ENCODE results near the gene HSF5. TPM values are rescaled to one million over a fixed set of nuclear protein-coding genes. Genes with fewer than 3 reads are reported as not detected.

Gene HSF5
- total and polyA plus RNA-seq, 2 of the 13 experiments (the other 11 are each of a cell fraction or from before 2014, with no cell fraction given), result not detected

- TF ChIP-seq, protein P1, sequence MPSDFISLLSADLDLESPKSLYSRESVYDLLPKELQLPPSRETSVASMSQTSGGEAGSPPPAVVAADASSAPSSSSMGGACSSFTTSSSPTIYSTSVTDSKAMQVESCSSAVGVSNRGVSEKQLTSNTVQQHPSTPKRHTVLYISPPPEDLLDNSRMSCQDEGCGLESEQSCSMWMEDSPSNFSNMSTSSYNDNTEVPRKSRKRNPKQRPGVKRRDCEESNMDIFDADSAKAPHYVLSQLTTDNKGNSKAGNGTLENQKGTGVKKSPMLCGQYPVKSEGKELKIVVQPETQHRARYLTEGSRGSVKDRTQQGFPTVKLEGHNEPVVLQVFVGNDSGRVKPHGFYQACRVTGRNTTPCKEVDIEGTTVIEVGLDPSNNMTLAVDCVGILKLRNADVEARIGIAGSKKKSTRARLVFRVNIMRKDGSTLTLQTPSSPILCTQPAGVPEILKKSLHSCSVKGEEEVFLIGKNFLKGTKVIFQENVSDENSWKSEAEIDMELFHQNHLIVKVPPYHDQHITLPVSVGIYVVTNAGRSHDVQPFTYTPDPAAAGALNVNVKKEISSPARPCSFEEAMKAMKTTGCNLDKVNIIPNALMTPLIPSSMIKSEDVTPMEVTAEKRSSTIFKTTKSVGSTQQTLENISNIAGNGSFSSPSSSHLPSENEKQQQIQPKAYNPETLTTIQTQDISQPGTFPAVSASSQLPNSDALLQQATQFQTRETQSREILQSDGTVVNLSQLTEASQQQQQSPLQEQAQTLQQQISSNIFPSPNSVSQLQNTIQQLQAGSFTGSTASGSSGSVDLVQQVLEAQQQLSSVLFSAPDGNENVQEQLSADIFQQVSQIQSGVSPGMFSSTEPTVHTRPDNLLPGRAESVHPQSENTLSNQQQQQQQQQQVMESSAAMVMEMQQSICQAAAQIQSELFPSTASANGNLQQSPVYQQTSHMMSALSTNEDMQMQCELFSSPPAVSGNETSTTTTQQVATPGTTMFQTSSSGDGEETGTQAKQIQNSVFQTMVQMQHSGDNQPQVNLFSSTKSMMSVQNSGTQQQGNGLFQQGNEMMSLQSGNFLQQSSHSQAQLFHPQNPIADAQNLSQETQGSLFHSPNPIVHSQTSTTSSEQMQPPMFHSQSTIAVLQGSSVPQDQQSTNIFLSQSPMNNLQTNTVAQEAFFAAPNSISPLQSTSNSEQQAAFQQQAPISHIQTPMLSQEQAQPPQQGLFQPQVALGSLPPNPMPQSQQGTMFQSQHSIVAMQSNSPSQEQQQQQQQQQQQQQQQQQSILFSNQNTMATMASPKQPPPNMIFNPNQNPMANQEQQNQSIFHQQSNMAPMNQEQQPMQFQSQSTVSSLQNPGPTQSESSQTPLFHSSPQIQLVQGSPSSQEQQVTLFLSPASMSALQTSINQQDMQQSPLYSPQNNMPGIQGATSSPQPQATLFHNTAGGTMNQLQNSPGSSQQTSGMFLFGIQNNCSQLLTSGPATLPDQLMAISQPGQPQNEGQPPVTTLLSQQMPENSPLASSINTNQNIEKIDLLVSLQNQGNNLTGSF (CRISPR knock-in tag; IDR thresholded peaks at IDR 0.05), result no peak
- 0 out of 2 replicates have a peak, but pooled peaks have one; percentile 54 for TF ChIP-seq ERF (CRISPR knock-in tag; IDR thresholded peaks at IDR 0.05)
- peak; percentile 74 for TF ChIP-seq PHF5A (CRISPR knock-in tag; IDR thresholded peaks at IDR 0.05; ENCODE audit: low read depth, unreplicated experiment)
- no peak for TF ChIP-seq XBP1 (CRISPR knock-in tag; IDR thresholded peaks at IDR 0.05)
- TF ChIP-seq SP4 (CRISPR knock-in tag; IDR thresholded peaks at IDR 0.05), result 0 out of 2 replicates have a peak, but pooled peaks have one; percentile 30
- TF ChIP-seq, protein P2, sequence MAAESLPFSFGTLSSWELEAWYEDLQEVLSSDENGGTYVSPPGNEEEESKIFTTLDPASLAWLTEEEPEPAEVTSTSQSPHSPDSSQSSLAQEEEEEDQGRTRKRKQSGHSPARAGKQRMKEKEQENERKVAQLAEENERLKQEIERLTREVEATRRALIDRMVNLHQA (CRISPR knock-in tag; IDR thresholded peaks at IDR 0.05), result no peak
- TF ChIP-seq, protein P3, sequence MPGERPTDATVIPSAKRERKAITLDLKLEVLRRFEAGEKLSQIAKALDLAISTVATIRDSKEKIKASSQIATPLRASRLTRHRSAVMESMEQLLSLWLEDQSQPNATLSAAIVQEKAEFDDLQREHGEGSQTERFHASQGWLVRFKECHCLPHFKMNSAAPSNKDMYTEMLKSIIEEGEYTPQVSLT (CRISPR knock-in tag; IDR thresholded peaks at IDR 0.05; ENCODE audit: borderline replicate concordance, low read depth), result no peak
- peak; percentile 17 for TF ChIP-seq TEAD3 (CRISPR knock-in tag; optimal IDR thresholded peaks at IDR 0.05; ENCODE audit: borderline replicate concordance)
- TF ChIP-seq, protein P4, sequence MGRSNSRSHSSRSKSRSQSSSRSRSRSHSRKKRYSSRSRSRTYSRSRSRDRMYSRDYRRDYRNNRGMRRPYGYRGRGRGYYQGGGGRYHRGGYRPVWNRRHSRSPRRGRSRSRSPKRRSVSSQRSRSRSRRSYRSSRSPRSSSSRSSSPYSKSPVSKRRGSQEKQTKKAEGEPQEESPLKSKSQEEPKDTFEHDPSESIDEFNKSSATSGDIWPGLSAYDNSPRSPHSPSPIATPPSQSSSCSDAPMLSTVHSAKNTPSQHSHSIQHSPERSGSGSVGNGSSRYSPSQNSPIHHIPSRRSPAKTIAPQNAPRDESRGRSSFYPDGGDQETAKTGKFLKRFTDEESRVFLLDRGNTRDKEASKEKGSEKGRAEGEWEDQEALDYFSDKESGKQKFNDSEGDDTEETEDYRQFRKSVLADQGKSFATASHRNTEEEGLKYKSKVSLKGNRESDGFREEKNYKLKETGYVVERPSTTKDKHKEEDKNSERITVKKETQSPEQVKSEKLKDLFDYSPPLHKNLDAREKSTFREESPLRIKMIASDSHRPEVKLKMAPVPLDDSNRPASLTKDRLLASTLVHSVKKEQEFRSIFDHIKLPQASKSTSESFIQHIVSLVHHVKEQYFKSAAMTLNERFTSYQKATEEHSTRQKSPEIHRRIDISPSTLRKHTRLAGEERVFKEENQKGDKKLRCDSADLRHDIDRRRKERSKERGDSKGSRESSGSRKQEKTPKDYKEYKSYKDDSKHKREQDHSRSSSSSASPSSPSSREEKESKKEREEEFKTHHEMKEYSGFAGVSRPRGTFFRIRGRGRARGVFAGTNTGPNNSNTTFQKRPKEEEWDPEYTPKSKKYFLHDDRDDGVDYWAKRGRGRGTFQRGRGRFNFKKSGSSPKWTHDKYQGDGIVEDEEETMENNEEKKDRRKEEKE (IDR thresholded peaks at IDR 0.05), result no peak
- TF ChIP-seq HNRNPH1 (optimal IDR thresholded peaks at IDR 0.05; ENCODE audit: low read depth, low read length), result no peak
- 0 out of 2 replicates have a peak, but pooled peaks have one; percentile 57 for TF ChIP-seq TOPORS (CRISPR knock-in tag; IDR thresholded peaks at IDR 0.05)
- TF ChIP-seq SOX13 (IDR thresholded peaks at IDR 0.05), result no peak
- 0 out of 4 replicates have a peak, but pooled peaks of 1 of the 2 experiments have one; percentile 13 for TF ChIP-seq SOX13 (CRISPR knock-in tag; conservative IDR thresholded peaks at IDR 0.05 in 1 of 2, IDR thresholded peaks at IDR 0.05 in 1 of 2)
- no peak for TF ChIP-seq ZNF280B (CRISPR knock-in tag; IDR thresholded peaks at IDR 0.05; ENCODE audit: borderline replicate concordance)
- TF ChIP-seq SRSF1 (optimal IDR thresholded peaks at IDR 0.05; ENCODE audit: low read depth, low read length), result no peak
- peak; percentile 100 for TF ChIP-seq SMC3 (IDR thresholded peaks at IDR 0.05; ENCODE audit: low read length)
- no peak for TF ChIP-seq ZFYVE20 (CRISPR knock-in tag; IDR thresholded peaks at IDR 0.05; ENCODE audit: borderline replicate concordance, low read depth)
These were observed 40.9 kb downstream of the HSF5 start (continued) for GRCh38 chr17:58447039-58447975.

Data from HepG2 (cell line).